CD4-positive, alpha-beta T cell treated with Interleukin-15 for 1 hour (primary cell): Measurements from ENCODE around the gene KCNH3.
"Not testable (repeated sequence)": the region's sequence is repeated elsewhere in the genome, so short reads cannot be mapped to it uniquely, and the experiment has no call there.

Experiments
- DNase-seq: peaks from one replicate; pipeline ENCODE4 v3.0.0-alpha.2; 2020

KCNH3 gene

DNA sequence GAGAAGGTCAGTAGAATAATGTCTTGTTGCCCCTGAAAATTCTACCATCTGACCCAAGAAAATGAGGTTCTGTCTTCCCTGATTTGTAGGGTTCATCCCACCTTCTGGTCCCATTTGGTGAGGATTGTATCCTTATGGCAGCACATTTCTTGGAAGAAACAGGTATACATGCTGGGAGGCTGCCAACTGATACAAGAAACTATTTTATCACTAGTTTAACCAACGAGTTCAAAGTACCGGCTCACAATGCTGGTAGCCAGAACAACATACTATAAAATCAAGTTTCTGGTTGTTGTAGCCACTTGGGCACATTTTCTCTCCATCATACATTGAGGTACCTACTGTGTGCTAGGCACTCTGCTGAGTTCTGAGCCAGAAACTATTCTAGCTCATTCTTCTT, 7.1 kb upstream of the KCNH3 start:
- no peak for DNase-seq

DNA sequence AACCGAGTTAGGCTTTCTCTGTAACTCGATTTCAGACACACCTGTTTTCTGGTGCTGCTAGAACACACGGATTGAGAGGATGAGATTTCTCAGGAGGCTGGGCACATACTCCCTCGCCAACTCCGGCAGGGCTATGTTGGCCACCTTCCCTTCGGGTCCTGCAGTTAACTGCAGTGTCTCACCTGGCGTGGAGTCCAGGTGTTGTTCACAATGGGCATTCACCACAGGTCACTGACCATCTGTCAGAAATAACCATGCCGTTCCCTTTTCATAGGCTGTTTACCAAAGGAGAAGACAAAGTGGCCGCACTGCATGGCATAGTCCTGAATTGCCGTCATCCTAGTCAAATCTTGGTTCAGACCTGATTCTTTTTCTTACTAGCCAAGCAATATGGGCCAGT, 5.5 kb upstream of the KCNH3 start:
- DNase-seq = no peak

DNA sequence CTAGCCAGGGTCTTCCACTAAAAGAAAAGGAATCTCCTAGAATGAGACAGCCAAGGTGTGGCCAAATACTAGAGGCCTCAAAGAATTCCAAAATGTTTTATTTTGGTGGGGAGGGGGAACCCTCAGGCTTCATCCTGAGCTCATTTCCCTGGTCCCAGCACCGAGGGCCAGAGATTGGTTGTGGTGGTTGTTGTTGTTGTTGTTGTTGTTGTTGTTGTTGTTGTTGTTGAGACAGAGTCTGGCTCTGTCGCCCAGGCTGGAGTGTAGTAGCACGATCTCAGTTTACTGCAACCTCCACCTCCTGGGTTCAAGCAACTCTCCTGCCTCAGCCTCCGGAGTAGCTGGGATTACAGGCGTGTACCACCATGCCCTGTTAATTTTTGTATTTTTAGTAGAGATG, 4.7 kb upstream of the KCNH3 start:
- not testable (repeated sequence) for DNase-seq

DNA sequence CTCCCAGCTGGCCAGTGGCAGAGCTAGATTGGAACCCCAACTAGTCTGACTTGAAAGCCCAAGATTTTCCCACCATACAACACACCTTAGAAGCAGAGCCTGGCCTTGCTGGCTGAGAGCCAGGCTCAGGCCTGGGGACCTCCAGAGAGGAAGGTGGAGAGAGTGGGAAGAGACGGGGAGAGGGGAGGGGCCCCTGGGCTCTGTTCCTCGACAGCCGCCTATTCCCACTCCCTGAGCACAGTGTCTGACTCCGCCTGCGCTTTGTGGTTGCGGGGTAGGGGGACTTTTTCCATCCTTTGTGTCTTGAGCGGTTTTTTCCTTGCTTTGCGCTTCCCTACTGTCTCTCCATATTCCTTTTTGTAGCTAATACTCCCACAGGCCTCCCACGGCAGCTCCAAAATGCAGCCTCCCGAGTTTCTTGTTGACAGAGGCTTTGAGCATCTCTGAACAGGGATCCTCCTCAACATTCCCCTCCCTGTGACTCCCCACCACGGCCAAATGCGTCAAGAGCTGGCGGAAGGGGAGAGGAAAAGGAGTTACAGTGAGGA, 4.0 kb upstream of the KCNH3 start:
- DNase-seq = no peak

DNA sequence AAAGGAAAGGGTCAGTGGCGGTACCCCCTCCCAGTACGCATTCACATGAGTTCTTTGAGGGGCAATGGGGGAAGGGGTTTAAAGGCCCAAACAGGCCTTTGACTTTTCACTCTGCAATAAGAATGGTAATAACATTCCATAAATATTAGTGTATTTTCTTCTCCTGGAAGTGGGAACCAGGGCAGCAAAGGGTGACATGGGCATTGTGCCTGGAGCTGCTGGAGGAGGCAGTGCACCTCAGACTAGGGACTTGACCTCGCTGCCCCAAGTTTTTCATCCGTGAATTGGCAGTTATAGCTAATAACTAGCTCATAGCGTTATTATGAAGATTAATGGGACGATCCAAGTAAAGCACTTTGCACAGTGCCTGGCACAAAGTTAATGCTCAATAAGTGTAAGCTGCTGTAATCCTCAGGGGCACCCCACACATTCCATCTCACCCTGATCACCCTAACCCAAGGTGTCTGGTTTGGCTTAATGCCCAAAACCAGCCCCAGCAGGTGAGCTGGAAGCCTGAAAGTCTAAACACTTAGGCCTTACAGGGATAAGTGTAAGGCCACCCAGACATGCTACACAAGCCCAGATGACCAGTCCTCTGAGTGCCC, 2.8 kb upstream of the KCNH3 start:
- no peak for DNase-seq

DNA sequence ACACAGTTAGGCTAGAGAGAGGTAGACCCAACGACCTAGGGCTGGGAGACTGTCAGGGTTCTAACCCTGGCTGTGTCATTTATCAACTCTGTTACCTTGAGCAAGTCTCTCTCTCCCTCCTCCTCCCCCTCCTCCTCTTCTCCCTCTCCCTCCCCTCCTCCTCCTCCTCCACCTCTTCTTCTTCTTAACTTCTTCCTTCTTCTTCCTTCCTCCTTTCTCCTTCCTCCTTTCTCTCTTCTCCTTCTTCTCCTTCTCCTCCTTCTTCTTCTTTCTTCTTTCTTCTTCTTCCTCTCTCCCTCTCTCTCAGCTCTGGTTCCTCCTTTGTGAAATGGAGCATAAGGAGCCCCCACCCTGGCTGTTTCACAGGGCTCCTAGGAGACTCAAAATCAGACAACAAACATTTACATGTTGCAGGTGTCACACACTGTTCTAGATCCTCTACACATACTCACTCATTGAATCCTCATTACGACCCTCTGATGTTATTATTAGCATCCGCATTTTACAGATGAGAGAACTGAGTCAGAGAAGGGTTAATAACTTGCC, 2.2 kb upstream of the KCNH3 start:
- no peak for DNase-seq

DNA sequence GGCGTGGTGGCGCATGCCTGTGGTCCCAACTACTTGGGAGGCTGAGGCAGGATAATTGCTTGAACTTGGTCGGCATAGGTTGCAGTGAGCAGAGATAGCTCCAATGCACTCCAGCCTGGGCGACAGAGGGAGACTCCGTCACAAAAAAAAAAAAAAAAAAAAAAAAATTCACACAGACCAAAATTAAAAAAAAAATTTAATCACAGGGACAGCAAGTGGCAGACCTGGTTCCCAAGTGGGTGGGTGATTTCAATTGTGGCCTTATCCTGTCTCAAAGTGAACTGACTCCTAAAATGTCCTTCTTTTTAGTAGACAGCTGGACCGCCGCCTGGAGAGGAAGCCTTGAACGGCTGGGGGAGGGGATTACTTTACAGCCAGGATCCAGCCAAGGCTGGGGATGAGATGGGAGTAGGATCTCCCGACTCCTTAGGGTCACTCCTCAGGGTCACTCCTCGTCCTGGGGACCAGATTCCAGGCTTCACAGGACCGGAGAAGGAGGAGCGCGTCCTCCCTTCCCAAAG, 1.5 kb upstream of the KCNH3 start:
- no peak for DNase-seq

DNA sequence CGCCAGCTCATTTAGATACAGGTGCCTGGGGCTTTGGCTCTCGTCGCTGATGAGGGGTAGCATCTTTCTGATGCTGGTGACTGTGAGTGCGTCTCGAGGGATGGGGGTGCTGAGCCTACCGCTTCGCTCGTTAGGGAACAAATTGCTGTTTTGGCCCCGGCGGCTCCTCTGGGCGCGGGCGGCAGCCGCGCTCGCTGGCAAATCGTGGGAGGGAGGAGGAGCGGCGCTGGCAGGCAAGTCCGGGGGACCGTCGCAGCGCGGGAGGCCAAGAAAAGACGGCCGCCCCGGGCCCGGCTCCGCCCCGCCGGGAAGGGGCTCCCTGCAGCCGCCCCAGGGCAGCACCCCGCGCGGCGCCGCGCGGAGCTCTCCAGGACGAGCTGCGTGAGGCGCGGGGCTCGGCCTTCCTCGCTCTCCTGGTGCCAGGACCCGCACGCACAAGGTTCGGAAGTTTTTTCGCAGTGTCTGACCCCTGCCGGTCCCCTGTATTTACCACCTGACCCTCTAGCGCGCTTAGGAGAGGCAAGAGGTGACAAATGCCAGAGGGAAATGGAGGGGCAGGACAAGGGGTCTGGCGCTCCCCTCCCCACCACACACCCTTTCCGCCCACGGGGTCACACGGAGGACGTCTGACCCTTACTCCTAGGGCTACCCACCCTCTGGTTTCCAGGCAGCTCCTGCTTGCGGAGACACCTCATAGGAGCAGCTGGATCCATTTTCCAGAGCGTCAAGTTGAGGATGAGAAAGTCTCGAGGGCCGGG, 899 bp upstream of the KCNH3 start:
- DNase-seq = no peak

DNA sequence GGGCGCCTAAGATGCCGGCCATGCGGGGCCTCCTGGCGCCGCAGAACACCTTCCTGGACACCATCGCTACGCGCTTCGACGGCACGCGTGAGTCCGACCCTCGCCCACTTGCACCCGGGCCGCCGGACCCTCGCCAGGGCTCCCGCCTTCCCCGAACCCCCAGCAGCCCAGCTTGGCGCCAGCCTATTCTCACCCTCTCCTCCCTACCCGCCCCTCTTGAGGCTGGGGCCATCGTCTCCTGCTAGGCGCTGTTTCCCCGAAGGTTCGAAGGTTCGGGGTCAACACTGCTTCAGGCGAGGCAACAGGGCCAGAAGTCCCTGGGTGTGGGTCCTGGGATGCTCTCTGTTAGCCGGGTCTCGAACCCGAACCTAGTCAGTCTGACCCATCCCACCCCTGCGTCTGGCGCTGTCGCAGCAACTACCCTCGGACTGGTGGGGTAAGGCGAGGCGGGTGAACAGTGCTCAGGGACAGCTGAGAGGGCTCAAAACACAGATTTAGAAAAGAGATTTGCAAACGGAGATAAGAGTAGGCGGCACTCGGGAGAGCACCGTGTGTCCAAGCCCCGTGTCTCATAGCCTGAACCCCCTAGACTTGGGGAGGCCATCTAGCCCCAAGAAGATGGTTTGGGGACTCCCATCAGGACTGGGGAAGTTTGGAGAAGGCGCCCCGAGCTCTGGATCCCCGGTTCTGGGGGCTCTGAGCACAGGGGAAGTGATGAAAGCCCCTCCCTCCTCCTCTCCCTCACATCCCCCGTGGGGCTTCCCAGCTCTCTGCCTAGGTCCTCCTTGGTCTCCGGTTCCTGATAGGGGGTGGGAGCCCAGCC, 787 bp downstream of the KCNH3 start:
- DNase-seq = no peak

DNA sequence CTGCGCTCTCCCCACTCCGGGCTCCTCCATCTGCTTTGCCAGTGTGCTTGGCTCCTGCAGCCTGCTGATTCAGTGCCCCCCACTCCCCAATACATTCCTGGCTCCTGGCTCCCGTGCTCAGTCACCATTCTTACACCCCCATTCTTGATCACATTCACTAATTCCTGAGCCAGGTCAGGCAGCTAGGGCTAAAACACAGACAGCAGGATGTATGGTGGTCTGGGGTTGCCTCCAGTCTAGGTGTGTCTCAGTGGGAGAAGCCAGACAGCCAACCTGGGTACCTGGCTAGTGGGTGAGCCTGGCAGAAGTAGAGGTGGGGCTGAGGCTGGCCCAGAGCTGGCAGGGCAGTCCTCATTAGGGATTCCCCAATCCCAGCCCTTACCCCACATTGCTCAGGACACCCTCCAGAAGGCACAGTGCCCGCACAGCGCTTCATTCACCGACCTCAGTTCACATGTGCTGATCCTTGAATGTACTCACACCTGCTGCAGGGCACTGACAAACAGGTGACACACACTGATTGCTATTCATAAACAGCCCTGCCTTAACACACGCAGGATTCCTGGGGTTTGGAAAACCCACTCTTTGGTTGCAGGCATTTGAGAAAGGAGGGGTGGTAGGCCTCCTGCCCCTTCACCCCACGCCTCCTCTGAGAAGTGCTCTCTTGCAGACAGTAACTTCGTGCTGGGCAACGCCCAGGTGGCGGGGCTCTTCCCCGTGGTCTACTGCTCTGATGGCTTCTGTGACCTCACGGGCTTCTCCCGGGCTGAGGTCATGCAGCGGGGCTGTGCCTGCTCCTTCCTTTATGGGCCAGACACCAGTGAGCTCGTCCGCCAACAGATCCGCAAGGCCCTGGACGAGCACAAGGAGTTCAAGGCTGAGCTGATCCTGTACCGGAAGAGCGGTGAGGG, 1.7 kb downstream of the KCNH3 start:
- DNase-seq = no peak

DNA sequence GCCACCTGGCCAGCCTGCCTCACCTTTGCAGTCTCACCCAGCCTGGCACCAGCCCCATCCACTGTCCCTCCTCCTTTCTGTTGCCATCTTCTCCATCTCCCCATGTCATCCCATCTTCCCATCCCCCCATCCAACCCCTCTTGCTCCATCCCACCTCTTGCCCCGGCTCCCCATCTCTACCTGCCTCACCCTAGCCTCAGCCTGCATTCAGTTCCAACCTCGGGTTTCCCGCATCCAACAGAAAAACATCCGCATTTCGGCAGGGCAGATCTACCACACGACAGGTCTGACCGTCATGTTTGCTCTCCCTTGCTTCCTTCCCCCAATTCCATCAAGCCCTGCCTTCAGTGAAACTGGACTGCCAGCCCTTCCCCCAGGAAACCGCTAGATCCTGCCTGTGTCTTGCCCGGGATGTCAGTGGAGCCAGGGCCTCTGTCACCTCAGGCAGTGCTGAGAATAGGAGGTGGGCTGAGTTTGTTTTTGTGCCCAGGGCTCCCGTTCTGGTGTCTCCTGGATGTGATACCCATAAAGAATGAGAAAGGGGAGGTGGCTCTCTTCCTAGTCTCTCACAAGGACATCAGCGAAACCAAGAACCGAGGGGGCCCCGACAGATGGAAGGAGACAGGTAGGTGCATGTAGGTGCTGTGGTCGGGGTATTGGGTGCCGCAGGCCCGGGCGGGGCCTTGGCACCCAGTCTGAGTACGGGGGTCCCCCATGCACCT, 2.5 kb downstream of the KCNH3 start:
- no peak for DNase-seq

DNA sequence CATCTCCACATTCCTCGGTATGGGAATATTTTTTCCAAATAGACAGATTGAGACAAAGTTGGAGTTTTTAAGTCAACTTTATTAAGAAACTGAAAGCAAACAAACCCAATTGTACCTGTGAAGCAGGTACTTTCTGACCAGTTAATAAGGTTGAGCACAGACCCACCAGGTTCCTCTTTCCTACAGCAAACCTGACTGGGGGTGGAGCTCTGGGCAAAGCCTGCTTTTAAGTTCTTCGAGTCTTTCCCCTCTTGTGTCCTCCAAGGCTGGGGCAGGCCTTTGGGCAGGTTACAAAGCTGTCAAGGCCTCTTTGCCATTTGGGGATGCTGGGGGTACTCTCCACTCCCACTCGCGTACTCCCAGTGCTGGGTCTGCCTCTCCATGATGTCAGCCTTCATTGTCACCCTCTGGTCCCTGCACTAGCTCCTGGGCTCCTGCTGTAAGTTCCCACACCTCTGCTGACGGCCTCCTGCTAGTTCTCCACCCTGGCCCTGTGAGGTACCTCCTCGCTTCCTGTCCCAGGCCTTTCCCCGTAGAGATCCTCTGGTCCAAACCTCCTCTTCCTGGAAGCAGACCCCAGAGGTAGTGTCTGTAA, 3.2 kb downstream of the KCNH3 start:
- no peak for DNase-seq

DNA sequence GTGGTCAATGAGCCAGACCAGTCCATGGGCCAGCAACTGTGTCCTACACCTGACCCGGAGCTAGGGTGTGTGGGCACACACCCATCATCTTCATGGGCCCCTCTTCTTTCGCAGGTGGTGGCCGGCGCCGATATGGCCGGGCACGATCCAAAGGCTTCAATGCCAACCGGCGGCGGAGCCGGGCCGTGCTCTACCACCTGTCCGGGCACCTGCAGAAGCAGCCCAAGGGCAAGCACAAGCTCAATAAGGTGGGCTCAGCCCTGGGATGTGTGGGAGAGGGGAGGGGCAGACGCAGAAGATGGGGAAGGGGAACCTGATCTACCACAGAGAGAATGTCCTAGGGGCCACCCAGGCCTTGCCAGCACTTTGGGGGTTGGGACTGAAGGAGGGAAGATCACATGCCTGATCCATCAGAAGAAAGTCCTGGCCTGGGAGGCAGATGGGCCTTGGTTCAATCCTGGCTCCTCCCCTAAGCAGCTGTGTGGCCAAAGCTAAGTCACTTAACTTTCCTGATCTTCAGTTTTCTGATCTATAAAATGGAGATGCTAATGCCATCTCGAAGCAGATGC, 3.8 kb downstream of the KCNH3 start:
- DNase-seq = no peak

DNA sequence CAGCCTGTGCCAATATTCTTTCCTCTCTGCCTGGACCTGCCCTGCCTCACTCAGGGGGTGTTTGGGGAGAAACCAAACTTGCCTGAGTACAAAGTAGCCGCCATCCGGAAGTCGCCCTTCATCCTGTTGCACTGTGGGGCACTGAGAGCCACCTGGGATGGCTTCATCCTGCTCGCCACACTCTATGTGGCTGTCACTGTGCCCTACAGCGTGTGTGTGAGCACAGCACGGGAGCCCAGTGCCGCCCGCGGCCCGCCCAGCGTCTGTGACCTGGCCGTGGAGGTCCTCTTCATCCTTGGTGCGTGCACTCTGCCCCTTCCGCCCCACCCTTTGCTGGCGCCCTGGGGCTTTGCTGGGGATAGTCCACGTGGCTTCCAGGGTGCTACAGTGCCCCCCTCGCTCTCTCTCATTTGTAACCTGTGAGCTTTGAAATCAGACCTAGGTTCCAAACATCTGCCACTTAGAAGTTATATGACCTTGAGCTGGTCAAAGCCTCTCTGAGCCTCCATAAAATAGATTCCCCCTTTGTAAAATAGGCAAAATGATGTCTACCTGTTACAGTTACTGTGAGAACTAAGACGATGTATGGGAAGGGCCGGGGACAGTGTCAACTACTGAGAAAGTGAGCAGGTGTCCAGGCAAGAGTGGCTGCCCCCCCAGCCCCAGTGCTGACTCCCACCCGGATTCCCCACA, 4.5 kb downstream of the KCNH3 start:
- DNase-seq = no peak

DNA sequence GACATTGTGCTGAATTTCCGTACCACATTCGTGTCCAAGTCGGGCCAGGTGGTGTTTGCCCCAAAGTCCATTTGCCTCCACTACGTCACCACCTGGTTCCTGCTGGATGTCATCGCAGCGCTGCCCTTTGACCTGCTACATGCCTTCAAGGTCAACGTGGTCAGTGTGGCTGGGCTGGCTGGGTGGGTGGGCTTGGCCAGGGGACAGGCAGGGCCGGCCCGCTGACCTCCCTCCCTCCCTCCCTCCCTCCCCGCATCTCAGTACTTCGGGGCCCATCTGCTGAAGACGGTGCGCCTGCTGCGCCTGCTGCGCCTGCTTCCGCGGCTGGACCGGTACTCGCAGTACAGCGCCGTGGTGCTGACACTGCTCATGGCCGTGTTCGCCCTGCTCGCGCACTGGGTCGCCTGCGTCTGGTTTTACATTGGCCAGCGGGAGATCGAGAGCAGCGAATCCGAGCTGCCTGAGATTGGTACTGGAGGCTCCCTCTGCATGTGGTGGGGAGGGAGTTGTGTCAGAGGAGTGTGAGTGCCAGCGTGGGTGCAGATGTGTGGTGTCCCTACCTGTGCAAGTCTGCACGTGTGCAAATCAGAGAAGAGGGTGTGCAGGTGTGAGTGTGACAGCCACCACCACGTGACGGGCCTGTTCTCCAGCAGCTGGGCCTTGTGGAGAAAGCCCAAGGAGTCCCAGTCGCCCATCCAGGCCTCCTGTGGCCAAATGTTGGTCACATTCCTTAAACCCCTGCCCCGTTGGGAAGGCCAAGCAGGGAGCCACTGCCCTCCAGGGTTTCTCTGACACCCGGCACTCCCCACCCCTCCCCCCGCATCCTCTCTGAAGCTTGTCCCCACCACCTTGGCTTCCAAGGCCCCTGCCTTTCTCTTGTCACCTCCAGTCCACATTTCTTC, 5.3 kb downstream of the KCNH3 start:
- no peak for DNase-seq

DNA sequence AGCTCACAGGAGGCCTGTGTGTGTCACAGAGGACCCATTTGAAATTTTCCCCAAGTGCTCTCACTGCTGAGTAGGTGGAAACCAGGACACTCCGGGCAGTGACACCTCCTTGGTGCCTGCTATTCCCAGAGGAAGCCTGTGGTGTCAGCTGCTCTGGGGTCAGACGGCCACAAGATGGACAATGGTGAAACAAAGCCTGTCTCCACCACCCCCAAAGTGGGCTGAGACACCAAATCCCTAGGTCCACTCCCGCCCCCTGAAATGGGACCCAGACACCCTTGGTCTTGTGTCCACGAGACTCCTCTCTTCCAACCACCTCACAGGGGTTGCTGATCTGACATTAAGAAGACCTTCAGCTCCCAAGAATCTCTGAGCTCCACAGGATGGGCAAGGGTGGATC, 7.0 kb downstream of the KCNH3 start:
- no peak for DNase-seq

DNA sequence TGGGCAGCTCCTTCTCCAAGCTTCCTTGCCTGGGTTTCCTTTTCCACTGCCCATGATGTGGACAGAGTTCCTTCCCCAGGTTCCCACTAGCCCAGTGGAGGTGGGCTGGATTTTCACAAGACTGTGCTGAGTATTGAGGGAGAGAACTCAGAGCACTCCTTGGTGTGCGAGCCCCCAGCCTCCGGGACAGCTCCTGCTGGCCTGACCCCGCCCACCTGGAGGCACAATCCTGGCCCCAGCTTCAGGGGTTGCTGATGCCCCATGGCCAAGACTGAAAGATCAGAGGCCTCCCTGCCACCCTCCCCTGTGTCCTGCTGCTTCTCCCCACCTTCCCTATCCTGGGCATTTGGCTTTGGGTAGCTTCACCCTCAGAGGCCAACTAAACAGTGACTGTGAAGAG, 7.7 kb downstream of the KCNH3 start:
- no peak for DNase-seq

DNA sequence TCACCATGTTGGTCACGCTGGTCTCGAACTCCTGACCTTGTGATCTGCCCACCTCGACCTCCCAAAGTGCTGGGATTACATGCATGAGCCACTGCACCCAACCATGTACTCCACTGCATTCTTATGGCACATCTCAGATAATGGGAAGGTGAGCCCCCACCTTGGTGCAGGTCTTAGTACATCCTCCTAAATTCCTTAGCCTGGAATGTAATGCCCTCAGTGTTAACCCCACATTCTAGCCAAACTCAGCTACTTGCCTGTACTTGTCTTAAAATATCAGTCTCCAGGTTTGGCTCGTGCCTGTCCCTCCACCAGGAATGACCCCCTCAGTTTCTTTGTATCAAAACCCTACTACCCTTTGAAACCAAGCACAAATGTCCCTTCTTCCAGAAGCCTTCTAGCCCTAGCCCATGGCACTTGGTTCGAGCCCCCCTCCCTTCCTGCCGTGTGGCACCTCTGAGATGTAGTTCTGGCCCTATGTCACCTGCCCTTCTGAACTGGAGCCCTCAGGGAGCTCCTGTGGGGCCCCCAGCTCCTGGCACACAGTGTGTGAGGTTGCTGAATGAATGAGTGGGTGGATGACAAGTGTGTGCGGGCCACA, 8.4 kb downstream of the KCNH3 start:
- DNase-seq = no peak

DNA sequence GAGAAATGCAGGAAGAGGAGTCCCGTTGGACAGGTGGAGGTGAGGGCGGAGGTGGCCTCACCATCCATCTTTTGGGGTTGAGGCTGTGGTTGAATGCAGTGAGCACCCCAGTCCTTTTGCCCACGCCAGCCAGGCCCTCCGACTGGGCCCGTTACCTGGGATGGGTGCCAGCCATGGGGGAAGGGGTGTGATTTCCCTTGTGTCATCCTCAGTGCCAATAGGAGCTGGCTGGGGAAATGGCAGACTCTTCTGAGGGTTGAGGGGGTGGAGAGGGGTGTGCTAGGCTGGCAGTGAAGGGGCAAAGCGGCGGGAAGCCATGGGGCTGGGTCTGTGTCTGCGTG, 9.6 kb downstream of the KCNH3 start:
- DNase-seq = no peak
